Endothelial cell of umbilical vein (primary cell): ENCODE results near the gene BAG1. TPM values are rescaled to one million over a fixed set of nuclear protein-coding genes. Genes with fewer than 3 reads are reported as not detected.

ENCODE experiments used
- BruUV-seq: library from RNA; stranded (reverse); fragments of 400-500 nt; replicated peaks from 2 replicates; lab custom pipeline; 2021; lab: Mats Ljungman, UMichigan
- CTCF ChIA-PET: fragments of 300-600, 350-600 bp; sonication (Branson Sonifier 250); formaldehyde crosslinking; loops from one replicate; lab custom pipeline; 2021; ENCODE audit warnings: antibody characterized with exemption, inconsistent platforms; lab: Charles Lee
- POLR2A ChIA-PET: fragments of 300-600, 350-600 bp; sonication (Branson Sonifier 250); formaldehyde crosslinking; loops from one replicate; lab custom pipeline; 2021; ENCODE audit warnings: antibody characterized with exemption, inconsistent platforms; lab: Charles Lee
- DNase-seq: peaks from one replicate; pipeline ENCODE4 v3.0.0-alpha.2; 2011; ENCODE audit warnings: low read depth, low spot score
- FAIRE-seq: peaks from 2 replicates; lab custom pipeline; 2011; peaks lifted over from hg19 to GRCh38; lab: Jason Lieb, UNC
- H2AFZ ChIP-seq: 2 replicates; pipeline ENCODE4 v1.6.0; 2012; ENCODE audit warnings: low read depth, low read length, control low read depth, inconsistent platforms
- H3K27ac ChIP-seq: 2 replicates; pipeline ENCODE4 v1.5.1; 2011; ENCODE audit warnings: low read depth, mild to moderate bottlenecking, control low read depth, low read length, moderate library complexity; ENCODE audit not compliant: insufficient read depth
- H3K27me3 ChIP-seq, 2 experiments: 2 replicates each; pipeline versions ENCODE4 v1.6.0 to v1.6.1; 2011; ENCODE audit warnings: low read length in 2 of 2, mixed read lengths in 1 of 2; ENCODE audit not compliant: control insufficient read depth in 2 of 2, insufficient read depth in 2 of 2
- H3K36me3 ChIP-seq, 2 experiments: 2 replicates in 1 of 2; 3 replicates in 1 of 2; pipeline ENCODE4 v1.5.1; 2011; ENCODE audit warnings: low read length in 2 of 2, mild to moderate bottlenecking in 1 of 2, moderate library complexity in 1 of 2; ENCODE audit not compliant: control insufficient read depth in 2 of 2, insufficient read depth in 2 of 2; ENCODE audit errors: extremely low read depth in 1 of 2
- H3K4me1 ChIP-seq: 3 replicates; pipeline ENCODE4 v1.5.1; 2011; ENCODE audit warnings: mild to moderate bottlenecking, low read length; ENCODE audit not compliant: control insufficient read depth, insufficient read depth; ENCODE audit errors: extremely low read depth
- H3K4me2 ChIP-seq: 2 replicates; pipeline ENCODE4 v1.6.1; 2011; ENCODE audit warnings: low read length, control low read depth, mixed read lengths; ENCODE audit not compliant: insufficient read depth
- H3K4me3 ChIP-seq, 3 experiments: fragments of 200-600 bp in 1 of 3; sonication (generic), shearing (Covaris generic) in 1 of 3; replicated peaks in 1 of 3; 2 replicates each; pipeline ENCODE4 v1.5.1; 2011 to 2016; ENCODE audit warnings: control low read depth in 3 of 3, low read length in 3 of 3, mild to moderate bottlenecking in 2 of 3, inconsistent platforms in 1 of 3, low read depth in 1 of 3, moderate library complexity in 1 of 3; ENCODE audit not compliant: insufficient read depth in 1 of 3
- H3K79me2 ChIP-seq: 2 replicates; pipeline ENCODE4 v1.6.0; 2012; ENCODE audit warnings: low read length, inconsistent platforms; ENCODE audit not compliant: control insufficient read depth, insufficient read depth
- H3K9ac ChIP-seq: replicated peaks from 2 replicates; pipeline ENCODE3; 2011; ENCODE audit warnings: low read length, control low read depth; ENCODE audit not compliant: insufficient read depth; ENCODE audit errors: extremely low read depth
- H3K9me1 ChIP-seq: replicated peaks from 3 replicates; pipeline ENCODE4 v1.6.0; 2011; ENCODE audit warnings: mild to moderate bottlenecking, low read length; ENCODE audit not compliant: control insufficient read depth, insufficient read depth; ENCODE audit errors: extremely low read depth
- H3K9me3 ChIP-seq: replicated peaks from 2 replicates; pipeline ENCODE4 v1.5.1; 2012; ENCODE audit warnings: low read length, inconsistent platforms; ENCODE audit not compliant: control insufficient read depth, insufficient read depth
- H4K20me1 ChIP-seq: replicated peaks from 2 replicates; pipeline ENCODE3; 2011; ENCODE audit warnings: mild to moderate bottlenecking, low read length; ENCODE audit not compliant: control insufficient read depth, insufficient read depth; ENCODE audit errors: extremely low read depth
- EZH2 ChIP-seq: IDR thresholded peaks from 2 replicates; pipeline ENCODE4 v1.6.1; 2012; ENCODE audit warnings: borderline replicate concordance, low read depth, mild to moderate bottlenecking, moderate library complexity, low read length, inconsistent platforms; ENCODE audit not compliant: severe bottlenecking
- FOS ChIP-seq: IDR thresholded peaks from 2 replicates; pipeline ENCODE4 v1.6.1; 2011; ENCODE audit warnings: mild to moderate bottlenecking, low read length, moderate library complexity, borderline replicate concordance; ENCODE audit not compliant: insufficient read depth
- GATA2 ChIP-seq: IDR thresholded peaks from 2 replicates; pipeline ENCODE4 v1.7.0; 2011; ENCODE audit warnings: low read depth, mild to moderate bottlenecking, moderate library complexity, mixed read lengths, low read length; ENCODE audit not compliant: insufficient read length, insufficient read depth
- MYC ChIP-seq: IDR thresholded peaks from one replicate; pipeline ENCODE4 v1.6.1; 2011; ENCODE audit warnings: mild to moderate bottlenecking, low read depth, low read length
- POLR2A ChIP-seq: IDR thresholded peaks from 2 replicates; pipeline ENCODE4 v1.6.1; 2012; ENCODE audit warnings: low read depth, mild to moderate bottlenecking, control low read depth, low read length
- POLR2AphosphoS5 ChIP-seq: IDR thresholded peaks from 2 replicates; pipeline ENCODE4 v1.6.1; 2012; ENCODE audit warnings: low read depth, mild to moderate bottlenecking, control low read depth, low read length, moderate library complexity; ENCODE audit not compliant: insufficient read depth
- dilution Hi-C: fragments of 300-500 bp; cut with MboI; formaldehyde crosslinking; loops from one replicate; pipeline ENCODE4 v1.15.0; 2019; ENCODE audit warnings: low sequenced_read_pairs; ENCODE audit not compliant: extremely low pct_ligation_motif_present
- intact Hi-C: fragments of 100-400 bp; cut with micrococcal nuclease; formaldehyde crosslinking; loops from one replicate; pipeline ENCODE4 v1.10.0; 2022
- polyA plus RNA-seq, 4 experiments: library from polyadenylated mRNA; depleted of rRNA in 3 of 4; stranded (reverse) in 3 of 4; unstranded in 1 of 4; fragments of >200 nt; gene quantifications; 2 replicates each; pipeline versions ENCODE4 v1.2.1 to v1.2.3, GENCODE V29; 2011 to 2012; ENCODE audit warnings: missing spikeins in 1 of 4
- total RNA-seq: library from RNA; stranded (reverse); gene quantifications from 2 replicates; pipeline ENCODE4 v1.2.3, GENCODE V29; 2021
- TF ChIP-seq, protein P1 (sequence below), 2 donors: IDR thresholded peaks; 1 replicate in 1 of 2; 2 replicates in 1 of 2; pipeline ENCODE4 v1.5.1; 2011; ENCODE audit warnings: low read length in 2 of 2, mild to moderate bottlenecking in 2 of 2, moderate library complexity in 2 of 2, control low read depth in 1 of 2, inconsistent platforms in 1 of 2, low read depth in 1 of 2; ENCODE audit not compliant: insufficient read depth in 1 of 2; ENCODE audit errors: extremely low read depth in 1 of 2
- TF ChIP-seq, protein P2 (sequence below): IDR thresholded peaks from 2 replicates; pipeline ENCODE4 v1.6.1; 2011; ENCODE audit not compliant: insufficient read depth, insufficient read length

BAG1 gene
- total and polyA plus RNA-seq, 2 donors (not counting 3 experiments of a cell fraction or from before 2014, with no cell fraction given): 44.6 to 87.4 TPM

DNA sequence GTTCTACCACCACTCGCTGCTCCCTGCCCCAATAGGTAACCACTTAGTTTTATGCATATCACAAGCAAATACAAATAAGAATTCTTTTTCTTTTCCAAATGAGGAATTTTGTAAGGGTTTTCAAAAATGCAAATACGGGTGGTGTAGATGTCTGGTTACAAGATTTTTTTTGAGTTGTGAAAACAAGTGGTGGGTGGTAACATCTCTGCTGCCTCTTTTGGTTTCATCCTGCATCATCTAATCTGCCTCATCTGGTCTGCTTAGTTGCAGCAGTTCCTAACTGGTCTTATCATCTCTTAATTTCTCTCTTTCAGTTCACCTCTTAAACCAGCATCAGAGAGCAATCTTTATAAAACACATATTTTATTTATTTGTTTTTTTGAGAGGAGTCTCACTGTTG, 31.1 kb upstream of the BAG1 start:
- no peaks in the 10 kb centered on the region for H3K9me3 ChIP-seq
- dilution Hi-C loops: no loop called here
- H3K4me1 ChIP-seq: peaks cover 11% of the 10 kb centered on the region
- H3K27me3 ChIP-seq: no peaks in the 10 kb centered on the region
- TF ChIP-seq, protein P1, sequence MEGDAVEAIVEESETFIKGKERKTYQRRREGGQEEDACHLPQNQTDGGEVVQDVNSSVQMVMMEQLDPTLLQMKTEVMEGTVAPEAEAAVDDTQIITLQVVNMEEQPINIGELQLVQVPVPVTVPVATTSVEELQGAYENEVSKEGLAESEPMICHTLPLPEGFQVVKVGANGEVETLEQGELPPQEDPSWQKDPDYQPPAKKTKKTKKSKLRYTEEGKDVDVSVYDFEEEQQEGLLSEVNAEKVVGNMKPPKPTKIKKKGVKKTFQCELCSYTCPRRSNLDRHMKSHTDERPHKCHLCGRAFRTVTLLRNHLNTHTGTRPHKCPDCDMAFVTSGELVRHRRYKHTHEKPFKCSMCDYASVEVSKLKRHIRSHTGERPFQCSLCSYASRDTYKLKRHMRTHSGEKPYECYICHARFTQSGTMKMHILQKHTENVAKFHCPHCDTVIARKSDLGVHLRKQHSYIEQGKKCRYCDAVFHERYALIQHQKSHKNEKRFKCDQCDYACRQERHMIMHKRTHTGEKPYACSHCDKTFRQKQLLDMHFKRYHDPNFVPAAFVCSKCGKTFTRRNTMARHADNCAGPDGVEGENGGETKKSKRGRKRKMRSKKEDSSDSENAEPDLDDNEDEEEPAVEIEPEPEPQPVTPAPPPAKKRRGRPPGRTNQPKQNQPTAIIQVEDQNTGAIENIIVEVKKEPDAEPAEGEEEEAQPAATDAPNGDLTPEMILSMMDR (IDR thresholded peaks at IDR 0.05; ENCODE audit: extremely low read depth in 1 of 2, insufficient read depth in 1 of 2, low read depth in 1 of 2, low read length in 2 of 2): no peak
- no peak for TF ChIP-seq FOS
- TF ChIP-seq MYC: no peak
- no peak for TF ChIP-seq POLR2AphosphoS5
- TF ChIP-seq POLR2A: no peak
- TF ChIP-seq, protein P2, sequence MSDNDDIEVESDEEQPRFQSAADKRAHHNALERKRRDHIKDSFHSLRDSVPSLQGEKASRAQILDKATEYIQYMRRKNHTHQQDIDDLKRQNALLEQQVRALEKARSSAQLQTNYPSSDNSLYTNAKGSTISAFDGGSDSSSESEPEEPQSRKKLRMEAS: no peak
- no peak for TF ChIP-seq GATA2
- TF ChIP-seq EZH2: no peak
- no peaks in the 10 kb centered on the region for H3K9me1 ChIP-seq
- no TSS peak for BruUV-seq
- no peak overlapping the region for H3K4me3 ChIP-seq
- CTCF ChIA-PET: no interaction called here
- H3K79me2 ChIP-seq: peaks cover 65% of the 10 kb centered on the region
- no peak for DNase-seq
- peaks cover 11 to 17% of the 10 kb centered on the region in 2 experiments for H3K36me3 ChIP-seq
- no peaks in the 10 kb centered on the region for H4K20me1 ChIP-seq
- H3K4me2 ChIP-seq: no peak overlapping the region
- POLR2A ChIA-PET: no interaction called here
- no peak overlapping the region for H3K27ac ChIP-seq
- no peak overlapping the region for H2AFZ ChIP-seq
- intact Hi-C loops: no loop called here
- no peak for FAIRE-seq
- no peak overlapping the region for H3K9ac ChIP-seq
